Mucosa of descending colon (tissue), 3 donors: ENCODE measurements around the gene GLYATL3. TPM values are rescaled to one million over a fixed set of nuclear protein-coding genes. Genes with fewer than 3 reads are reported as not detected.

ENCODE experiments used
- ATAC-seq: fragments of 200-7000 bp; cut with Tn5 transposase; one replicate; pipeline ENCODE4 v1.9.1; 2020; ENCODE audit warnings: mild to moderate bottlenecking, moderate library complexity
- DNase-seq, 3 donors: peaks; one replicate each; pipeline ENCODE4 v3.0.0-alpha.2; 2020
- H3K36me3 ChIP-seq: fragments of 200-600 bp; one replicate; pipeline ENCODE4 v1.8.0; 2021; ENCODE audit warnings: low read depth, mild to moderate bottlenecking
- H3K4me1 ChIP-seq: fragments of 200-600 bp; one replicate; pipeline ENCODE4 v1.8.0; 2021; ENCODE audit warnings: low read depth, mild to moderate bottlenecking
- H3K4me3 ChIP-seq: fragments of 200-600 bp; one replicate; pipeline ENCODE4 v1.8.0; 2021; ENCODE audit warnings: mild to moderate bottlenecking
- H3K9me3 ChIP-seq: fragments of 200-600 bp; one replicate; pipeline ENCODE4 v1.8.0; 2021; ENCODE audit warnings: mild to moderate bottlenecking
- CTCF ChIP-seq: fragments of 200-600 bp; IDR thresholded peaks from one replicate; pipeline ENCODE4 v1.8.0; 2022; ENCODE audit warnings: antibody characterized with exemption, mild to moderate bottlenecking
- intact Hi-C, 2 donors: fragments of 100-400 bp; cut with DNase I in 1 of 2; cut with micrococcal nuclease in 1 of 2; formaldehyde crosslinking; loops; one replicate each; pipeline versions ENCODE4 v1.11.0 to v1.11.1; 2022; cut with DNase I, micrococcal nuclease
- long read RNA-seq, 2 donors: library from polyadenylated mRNA; unstranded; transcript quantifications; one replicate each; pipeline ENCODE4 v2.0.0, GENCODE V29; 2019 to 2021
- total RNA-seq, 3 donors: library from RNA; stranded (reverse); fragmentation: NEBNext Ultra II Directional in 2 of 3; extraction: Animal tissue kit (Norgen Biotek cat#: 25700) in 2 of 3; gene quantifications; one replicate each; pipeline versions ENCODE4 v1.2.1 to v1.2.4, GENCODE V29; 2021 to 2023
- donor health status: DM: no; HTN: no; CAD: no; lungs with moderate emphysema.
- donor health status: DM: no; HTN: no; CAD: no.
- donor health status: DM: no; HTN: yes; CAD: no.

Gene GLYATL3
- not detected for total RNA-seq
- long read RNA-seq, donor 1, partial matches to known transcripts: 0 of 1 reads
- long read RNA-seq, donor 1, other reads (novel, unspliced or antisense): 1 of 1 reads
- long read RNA-seq, donor 2: 0 reads

GRCh38 chr6:49499623-49500022 lies at the start of gene GLYATL3:
TSS of gene GLYATL3 (plus strand) at chr6:49499923. CDS start at chr6:49511991, 12,068 bp downstream.
- no peaks in the 10 kb centered on the region for H3K9me3 ChIP-seq
- DNase-seq: no peak
- intact Hi-C loops: no loop called here
- H3K36me3 ChIP-seq: no peaks in the 10 kb centered on the region
- ATAC-seq: no peak
- no peak within 1 kb of the TSS for H3K4me3 ChIP-seq
- TF ChIP-seq CTCF: no peak
- H3K4me1 ChIP-seq: no peaks in the 10 kb centered on the region

- no peak for DNase-seq
- no peak for ATAC-seq
- no peaks in the 10 kb centered on the region for H3K36me3 ChIP-seq
Measured at GRCh38 chr6:49453221-49453620, 46.5 kb upstream of the GLYATL3 start.

GRCh38 chr6:49454787-49455709 lies 44.7 kb upstream of the GLYATL3 start:
- no peak overlapping the region for H3K4me3 ChIP-seq
- no peaks in the 10 kb centered on the region for H3K4me1 ChIP-seq
- intact Hi-C loops: no loop called here
- TF ChIP-seq CTCF: no peak
- ATAC-seq (no peak), DNase-seq (no peak)
- H3K36me3 ChIP-seq: no peaks in the 10 kb centered on the region
- H3K9me3 ChIP-seq: no peaks in the 10 kb centered on the region

More at GRCh38 chr6:49453221-49453620, 46.5 kb upstream of the GLYATL3 start:
- H3K9me3 ChIP-seq: no peaks in the 10 kb centered on the region
- no peak overlapping the region for H3K4me3 ChIP-seq
- intact Hi-C loops: no loop called here
- no peaks in the 10 kb centered on the region for H3K4me1 ChIP-seq
- no peak for TF ChIP-seq CTCF

GRCh38 chr6:49457771-49458170 lies 42.0 kb upstream of the GLYATL3 start:
- TF ChIP-seq CTCF: no peak
- ATAC-seq: no peak
- H3K4me3 ChIP-seq: no peak overlapping the region
- H3K9me3 ChIP-seq: no peaks in the 10 kb centered on the region
- intact Hi-C loops: no loop called here
- no peak for DNase-seq
- H3K4me1 ChIP-seq: peaks cover 14% of the 10 kb centered on the region
- no peaks in the 10 kb centered on the region for H3K36me3 ChIP-seq

GRCh38 chr6:49462071-49462470 lies 37.7 kb upstream of the GLYATL3 start:
- Histone ChIP-seq H3K4me3 (no peak overlapping the region), H3K9me3 (no peaks in the 10 kb centered on the region), H3K36me3 (no peaks in the 10 kb centered on the region), H3K4me1 (peaks cover 19% of the 10 kb centered on the region)
- intact Hi-C loops: no loop called here
- no peak for TF ChIP-seq CTCF
- ATAC-seq (no peak), DNase-seq (no peak)
